HG03095 (cell line): ENCODE data around the gene CCDC60.
"Not testable (repeated sequence)": the region's sequence is repeated elsewhere in the genome, so short reads cannot be mapped to it uniquely, and the experiment has no call there.

Experiments used
- ATAC-seq: cut with Tn5 transposase; IDR thresholded peaks from one replicate; pipeline ENCODE4 v1.9.1; 2021; ENCODE audit warnings: moderate library complexity; ENCODE audit not compliant: unreplicated experiment

The CCDC60 gene

GRCh38 chr12:119328111-119328510 lies 6.4 kb upstream of the CCDC60 start:
- ATAC-seq = no peak

- ATAC-seq = no peak
Observed at GRCh38 chr12:119338593-119339363, 4.2 kb downstream of the CCDC60 start.

DNA sequence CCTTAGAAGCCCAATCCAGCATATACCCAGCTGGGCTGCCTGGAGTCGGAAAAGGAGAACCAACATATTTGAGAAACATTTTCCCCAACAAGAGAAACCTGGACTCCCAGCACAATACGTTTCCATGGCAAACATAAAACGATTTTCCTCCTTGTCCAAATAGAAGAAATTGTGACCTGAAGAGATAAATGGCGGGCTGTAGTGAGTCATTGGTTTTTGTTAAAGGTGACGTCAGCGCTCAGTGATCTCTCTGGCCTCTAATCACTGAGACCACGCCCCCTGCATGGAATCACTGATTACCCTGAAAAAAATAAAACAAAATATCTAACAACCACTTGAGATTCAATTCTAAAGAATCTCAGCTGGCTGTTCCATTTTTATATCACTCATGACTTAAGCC lies 6.0 kb downstream of the CCDC60 start:
- no peak for ATAC-seq

GRCh38 chr12:119341020-119341419 lies 6.5 kb downstream of the CCDC60 start:
- ATAC-seq = no peak

DNA sequence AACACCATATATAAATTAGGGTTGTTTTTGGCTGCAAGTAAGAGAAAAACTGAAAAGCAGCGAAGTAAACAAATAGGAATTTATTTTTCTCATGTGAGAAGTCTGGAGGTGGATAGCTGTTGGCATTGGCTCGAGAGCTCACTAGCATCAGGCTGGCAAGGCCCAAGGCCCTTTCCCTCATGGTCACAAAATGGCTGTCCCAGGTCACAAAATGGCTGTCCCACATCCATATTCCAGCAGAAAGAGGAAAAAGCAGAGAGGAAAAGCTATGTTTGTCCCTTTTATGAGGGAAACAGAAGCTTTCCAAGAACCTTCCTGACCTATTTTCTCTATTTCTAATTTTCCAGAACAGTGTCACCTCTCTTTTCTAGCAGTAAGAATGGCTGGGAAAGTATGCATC lies 7.5 kb downstream of the CCDC60 start:
- ATAC-seq = no peak

GRCh38 chr12:119343130-119343529 lies 8.6 kb downstream of the CCDC60 start:
- no peak for ATAC-seq

GRCh38 chr12:119354172-119354571 lies 19.6 kb downstream of the CCDC60 start:
- ATAC-seq = no peak

DNA sequence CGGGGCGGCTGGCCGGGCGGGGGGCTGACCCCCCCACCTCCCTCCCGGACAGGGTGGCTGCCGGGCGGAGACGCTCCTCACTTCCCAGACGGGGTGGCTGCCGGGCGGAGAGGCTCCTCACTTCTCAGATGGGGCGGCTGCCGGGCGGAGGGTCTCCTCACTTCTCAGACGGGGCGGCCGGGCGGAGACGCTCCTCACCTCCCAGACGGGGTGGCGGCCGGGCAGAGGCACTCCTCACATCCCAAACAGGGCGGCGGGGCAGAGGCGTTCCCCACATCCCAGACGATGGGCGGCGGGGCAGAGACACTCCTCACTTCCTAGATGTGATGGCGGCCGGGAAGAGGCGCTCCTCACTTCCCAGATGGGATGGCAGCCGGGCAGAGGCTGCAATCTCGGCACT lies 25.8 kb downstream of the CCDC60 start:
- not testable (repeated sequence) for ATAC-seq

DNA sequence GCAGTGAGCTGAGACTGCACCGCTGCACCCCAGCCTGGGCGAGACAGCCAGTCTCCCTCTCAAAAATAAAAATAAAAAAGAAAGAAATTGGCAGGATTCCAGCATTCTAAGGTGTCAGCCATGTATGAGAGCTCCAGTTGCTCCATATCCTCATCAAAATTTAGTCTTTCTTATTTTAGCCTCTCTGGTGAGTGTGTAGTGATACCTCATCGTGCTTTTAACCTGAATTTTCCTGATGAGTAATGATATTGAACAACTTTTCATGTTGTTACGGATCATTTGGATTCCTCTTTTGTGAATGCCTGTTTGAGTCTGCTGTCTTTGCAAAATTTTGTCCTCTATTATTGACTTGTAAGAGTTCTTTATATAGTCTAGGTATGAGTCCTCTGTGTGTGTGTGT lies 28.5 kb downstream of the CCDC60 start:
- ATAC-seq = no peak

DNA sequence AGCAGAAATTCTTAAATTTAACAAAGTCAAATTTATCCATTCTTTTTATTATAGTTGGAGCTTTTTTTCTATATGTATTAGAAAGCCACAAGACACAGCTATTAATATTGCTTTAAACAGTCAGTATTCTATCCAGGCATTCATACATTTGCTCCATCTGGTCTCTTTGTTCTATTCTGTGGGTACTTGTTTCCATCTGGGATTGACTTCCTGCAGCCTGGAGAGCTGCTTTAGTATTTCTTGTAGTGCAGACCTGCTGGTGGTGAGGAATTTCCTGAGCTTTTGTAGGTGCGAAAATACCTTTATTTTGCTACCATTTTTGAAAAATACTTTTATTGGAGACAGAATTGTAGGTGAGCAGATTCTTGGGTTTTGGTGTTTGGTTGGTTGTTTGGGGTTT lies 29.0 kb downstream of the CCDC60 start:
- ATAC-seq = no peak

DNA sequence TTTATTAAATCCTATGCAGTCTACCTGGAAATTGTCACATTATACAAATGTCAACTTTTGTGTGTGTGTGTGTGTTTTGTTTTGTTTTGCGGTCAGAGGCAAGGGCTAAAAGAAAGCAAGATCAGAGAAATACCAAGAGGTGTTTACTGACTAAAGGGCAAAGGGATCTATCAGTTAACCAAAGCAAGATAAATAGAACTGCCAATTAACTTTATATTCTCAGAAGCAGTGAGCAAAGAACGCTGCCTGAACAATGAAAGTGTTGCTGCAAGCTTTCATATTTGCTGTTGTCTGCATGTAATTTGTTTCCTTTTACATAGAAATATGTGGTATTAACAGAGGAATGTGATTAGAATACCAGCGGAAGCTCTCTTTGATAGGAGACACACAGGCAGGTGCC lies 30.9 kb downstream of the CCDC60 start:
- ATAC-seq = no peak

DNA sequence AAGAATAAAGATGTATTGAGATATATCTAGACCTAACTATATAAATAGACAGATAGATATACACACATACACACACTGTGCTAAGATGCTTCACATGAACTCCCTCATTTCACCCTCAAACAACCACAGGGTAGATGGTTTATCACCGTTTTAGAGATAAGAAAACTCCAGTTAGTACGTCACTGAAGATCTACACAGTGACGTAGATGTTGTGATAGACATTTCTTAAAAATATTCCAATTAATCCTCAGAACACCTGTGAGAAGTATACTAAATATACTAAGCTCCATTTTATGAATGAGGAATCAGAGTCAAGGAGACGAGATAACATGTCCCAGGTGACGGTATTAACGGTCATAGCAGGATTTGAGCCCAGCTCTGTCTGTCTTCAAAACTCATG lies 31.5 kb downstream of the CCDC60 start:
- ATAC-seq = no peak

DNA sequence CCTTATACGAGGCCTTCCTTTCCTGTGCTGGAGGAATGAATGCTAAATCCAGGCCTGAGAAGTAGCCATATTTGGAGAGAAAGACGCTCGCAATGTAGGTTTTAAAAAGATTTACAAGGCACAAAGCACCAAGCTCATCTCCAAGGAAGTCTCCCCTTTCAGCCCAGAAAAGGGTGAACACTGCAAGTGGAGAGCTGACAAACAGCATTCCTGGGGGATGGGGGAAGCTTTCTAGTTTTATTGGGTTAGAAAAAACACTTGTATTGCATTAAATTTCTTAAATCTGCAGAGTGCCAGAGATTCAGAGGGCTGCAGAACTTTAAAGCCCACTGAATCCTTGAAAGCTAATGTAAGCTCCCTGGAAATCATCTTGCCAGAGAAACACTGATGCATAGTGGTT lies 34.6 kb downstream of the CCDC60 start:
- no peak for ATAC-seq

DNA sequence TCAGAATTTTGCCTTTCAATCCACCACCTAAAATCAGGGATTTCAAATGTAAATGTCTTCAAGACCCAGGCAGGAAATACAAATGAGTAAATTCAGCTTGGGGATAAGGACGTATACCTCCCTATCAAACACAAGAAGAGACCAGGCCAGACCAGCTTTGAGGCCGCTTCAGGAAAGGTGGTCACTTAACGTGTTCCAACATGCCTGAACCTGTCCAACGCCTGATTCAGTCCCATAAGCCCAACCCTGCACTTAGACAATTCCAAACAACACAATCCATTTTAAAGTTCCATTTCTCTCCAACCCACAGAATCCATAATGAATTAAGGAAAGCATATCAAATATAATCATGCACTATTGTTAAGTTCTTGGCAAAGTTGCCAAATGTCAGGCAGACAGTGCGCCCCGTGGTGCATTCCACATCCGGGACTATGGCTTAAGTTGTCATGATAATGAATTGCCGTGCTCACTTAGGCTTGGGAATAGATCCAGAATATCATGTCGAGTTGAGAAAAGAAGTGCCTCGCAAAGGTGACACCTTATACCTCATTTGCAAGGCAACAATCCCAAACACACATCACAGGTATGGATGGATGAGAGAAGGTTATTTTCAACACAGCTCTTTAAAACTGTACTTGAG lies 35.5 kb downstream of the CCDC60 start:
- ATAC-seq = no peak

DNA sequence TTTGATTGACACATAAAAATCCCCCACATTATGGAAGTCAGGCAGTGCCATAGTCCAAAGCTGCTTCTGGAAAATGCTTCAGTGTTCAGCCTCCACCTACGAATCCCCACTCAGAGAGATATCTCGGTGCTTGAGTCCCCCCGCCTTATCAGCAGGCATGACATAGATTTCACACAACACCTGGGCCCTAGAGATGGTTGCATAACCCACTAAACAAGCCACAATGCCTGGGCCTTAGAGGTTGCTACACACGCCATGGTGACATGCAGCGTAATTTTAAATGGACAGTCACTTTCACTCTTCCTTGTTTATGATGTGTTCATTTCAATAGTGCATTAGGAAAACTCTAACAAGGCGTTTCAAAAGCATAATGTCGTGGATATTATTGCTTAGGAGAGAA lies 38.0 kb downstream of the CCDC60 start:
- ATAC-seq = no peak

DNA sequence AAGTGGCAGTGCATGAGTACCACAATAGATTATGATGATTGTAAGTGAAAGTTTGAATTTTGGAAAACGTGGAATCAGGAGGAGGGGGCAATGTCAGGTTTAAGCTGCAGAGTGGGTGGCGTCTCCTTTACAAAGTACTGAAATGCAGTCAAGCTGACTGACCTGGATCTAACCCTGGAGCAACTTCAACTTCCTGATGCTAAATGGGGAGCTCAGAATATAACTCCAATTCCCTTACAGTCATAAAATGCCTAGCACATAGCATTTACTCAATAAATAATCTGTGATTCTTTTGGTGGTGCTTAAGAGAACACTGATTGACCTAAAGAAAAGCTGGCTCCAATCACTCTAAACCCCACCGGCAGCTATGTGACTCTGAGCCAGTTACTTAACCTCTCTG lies 38.5 kb downstream of the CCDC60 start:
- ATAC-seq = no peak

DNA sequence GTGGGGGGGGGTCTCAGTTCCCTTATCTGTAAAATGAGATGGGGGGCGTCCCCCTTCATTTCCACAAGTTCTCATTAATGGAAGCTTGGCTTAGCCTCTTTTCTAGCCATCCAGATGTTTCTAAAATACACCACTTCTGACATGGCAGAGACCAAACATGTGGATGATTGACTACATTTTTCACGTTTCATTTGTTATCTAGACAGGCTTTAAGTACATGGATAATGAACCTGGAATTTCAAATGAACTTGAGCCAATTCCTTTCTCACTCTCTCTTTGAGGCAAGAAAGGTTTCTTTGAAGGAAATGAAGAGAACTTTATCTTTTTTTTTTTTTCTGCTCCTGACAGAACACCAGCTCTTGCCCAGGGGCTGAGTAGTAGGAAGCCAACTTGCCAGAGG lies 39.1 kb downstream of the CCDC60 start:
- no peak for ATAC-seq

DNA sequence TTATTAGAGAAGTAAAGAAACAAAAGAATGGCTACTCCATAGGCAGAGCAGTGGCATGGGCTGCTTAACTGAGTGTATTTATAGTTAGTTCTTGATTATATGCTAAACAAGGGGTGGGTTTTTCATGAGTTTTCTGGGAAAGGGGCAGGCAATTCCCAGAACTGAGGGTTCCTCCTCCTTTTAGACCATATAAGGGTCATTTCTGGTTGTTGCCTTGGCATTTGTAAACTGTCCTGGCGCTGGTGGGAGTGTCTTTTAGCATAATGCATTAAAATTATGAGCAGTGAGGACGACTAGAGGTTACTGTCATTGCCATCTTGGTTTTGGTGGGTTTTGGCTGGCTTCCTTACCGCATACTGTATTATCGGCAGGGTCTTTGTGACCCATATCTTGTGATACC lies 40.1 kb downstream of the CCDC60 start:
- ATAC-seq = no peak

GRCh38 chr12:119375075-119375882 lies 40.8 kb downstream of the CCDC60 start:
- ATAC-seq = peak; percentile 69

GRCh38 chr12:119375883-119376190 lies 41.3 kb downstream of the CCDC60 start:
- ATAC-seq = no peak

- ATAC-seq = no peak
Observed at GRCh38 chr12:119378903-119379302, 44.4 kb downstream of the CCDC60 start.
